ENCODE results near the gene SORCS2. TPM values are rescaled to one million over a fixed set of nuclear protein-coding genes. Genes with fewer than 3 reads are reported as not detected.

Gene SORCS2
- total RNA-seq, 2 experiments from 2014 or later: 0.03 TPM; not detected in 1

DNA sequence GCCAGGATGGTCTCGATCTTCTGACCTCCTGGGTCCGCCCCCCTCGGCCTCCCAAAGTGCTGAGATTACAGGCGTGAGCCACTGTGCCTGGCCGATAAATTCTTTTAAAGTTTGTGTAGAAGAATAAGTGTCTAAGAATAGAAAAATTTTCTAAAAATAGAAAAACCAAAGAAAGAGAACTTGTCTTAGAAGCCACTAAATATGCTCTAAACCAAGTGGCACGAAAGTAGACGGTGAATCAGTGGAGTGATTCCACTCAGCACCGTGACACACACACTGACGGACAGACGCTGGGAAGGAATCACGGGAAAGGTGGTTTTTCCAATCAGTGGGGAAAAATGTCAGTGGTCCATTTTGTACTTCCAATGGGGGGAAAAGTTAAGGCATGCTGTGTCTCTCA lies 315.0 kb downstream of the SORCS2 start:
- CTCF ChIA-PET (ENCODE audit: unreplicated experiment): no interaction called here
- no peaks in the 10 kb centered on the region for H4K20me1 ChIP-seq (ENCODE audit: insufficient read depth, low read length)

DNA sequence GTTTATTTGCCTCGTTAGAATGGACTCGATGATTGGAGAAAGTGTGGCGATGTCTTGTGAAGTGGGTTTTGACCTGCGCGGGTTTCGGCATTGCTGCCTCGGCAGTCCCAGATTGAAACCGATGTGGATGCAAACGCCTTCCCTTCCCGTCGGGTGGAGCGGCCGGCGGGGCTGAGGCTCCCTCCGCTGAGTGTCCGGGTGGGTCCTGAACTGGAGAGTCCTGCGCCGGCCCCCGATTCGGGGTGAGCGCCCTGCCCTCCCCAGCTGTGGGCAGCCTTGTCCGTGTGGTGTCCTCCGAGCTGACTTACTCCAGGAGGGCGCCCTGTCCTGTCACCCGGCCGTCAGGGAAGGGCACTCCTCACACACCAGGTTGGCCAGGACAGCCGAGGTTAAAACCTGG lies 317.7 kb downstream of the SORCS2 start:
- no peaks in the 10 kb centered on the region for H3K9me3 ChIP-seq (ENCODE audit: low read length)
- no peaks in the 10 kb centered on the region for H3K36me3 ChIP-seq (ENCODE audit: insufficient read depth, low read length)
- no peak overlapping the region for H3K4me2 ChIP-seq (ENCODE audit: low read length)
- no peak overlapping the region for H2AFZ ChIP-seq (ENCODE audit: low read length)
- H4K20me1 ChIP-seq (ENCODE audit: insufficient read depth, low read length): no peaks in the 10 kb centered on the region
- H3K79me2 ChIP-seq (ENCODE audit: insufficient read depth, low read depth, low read length): no peaks in the 10 kb centered on the region
- no peak overlapping the region for H3K4me3 ChIP-seq (ENCODE audit: low read depth, low read length, poor library complexity, severe bottlenecking)
- BruUV-seq (replicated peaks): no TSS peak
- intact Hi-C loops (cut with micrococcal nuclease; ENCODE audit: unreplicated experiment): no loop called here
- H3K9me2 ChIP-seq (ENCODE audit: insufficient read depth, low read length): no peaks in the 10 kb centered on the region
- H3K27ac ChIP-seq (ENCODE audit: low read depth, low read length, poor library complexity, severe bottlenecking): no peak overlapping the region
- peaks cover 6% of the 10 kb centered on the region for H3K4me1 ChIP-seq (ENCODE audit: insufficient read depth, low read length, poor library complexity, severe bottlenecking)
- ChIA-PET POLR2A (no interaction called here), CTCF (ENCODE audit: unreplicated experiment) (no interaction called here)
- TF ChIP-seq CTCF (conservative IDR thresholded peaks at IDR 0.05; ENCODE audit: low read length): no peak
- no peak for TF ChIP-seq EZH2phosphoT487 (IDR thresholded peaks at IDR 0.05; ENCODE audit: borderline replicate concordance, low read depth, low read length)
- DNase-seq (ENCODE audit: low spot score): no peak

More for the DNA sequence above, 315.0 kb downstream of the SORCS2 start:
- H3K79me2 ChIP-seq (ENCODE audit: insufficient read depth, low read depth, low read length): no peaks in the 10 kb centered on the region
- BruUV-seq (replicated peaks): no TSS peak
- H3K9me3 ChIP-seq (ENCODE audit: low read length): no peaks in the 10 kb centered on the region
- intact Hi-C loops (cut with micrococcal nuclease; ENCODE audit: unreplicated experiment): loop anchor here (5.0 kb wide), 1 partner anchor 145 kb away; no protein-coding TSS in a partner anchor
- no peak overlapping the region for H3K27ac ChIP-seq (ENCODE audit: low read depth, low read length, poor library complexity, severe bottlenecking)
- POLR2A ChIA-PET: interaction anchor here (0.6 kb wide), 1 partner anchor 781 kb away, joined by 3 read pairs; no protein-coding TSS in a partner anchor
- H3K4me3 ChIP-seq (ENCODE audit: low read depth, low read length, poor library complexity, severe bottlenecking): no peak overlapping the region
- H3K36me3 ChIP-seq (ENCODE audit: insufficient read depth, low read length): no peaks in the 10 kb centered on the region
- DNase-seq (ENCODE audit: low spot score): no peak
- TF ChIP-seq CTCF (conservative IDR thresholded peaks at IDR 0.05; ENCODE audit: low read length) (no peak), EZH2phosphoT487 (IDR thresholded peaks at IDR 0.05; ENCODE audit: borderline replicate concordance, low read depth, low read length) (no peak)
- H2AFZ ChIP-seq (ENCODE audit: low read length): no peak overlapping the region
- H3K4me2 ChIP-seq (ENCODE audit: low read length): no peak overlapping the region
- no peaks in the 10 kb centered on the region for H3K9me2 ChIP-seq (ENCODE audit: insufficient read depth, low read length)
- peaks cover 6% of the 10 kb centered on the region for H3K4me1 ChIP-seq (ENCODE audit: insufficient read depth, low read length, poor library complexity, severe bottlenecking)

GRCh38 chr4:7510538-7510937 lies 318.2 kb downstream of the SORCS2 start:
- DNase-seq (ENCODE audit: low spot score): no peak
- intact Hi-C loops (cut with micrococcal nuclease; ENCODE audit: unreplicated experiment): no loop called here
- Histone ChIP-seq H3K79me2 (ENCODE audit: insufficient read depth, low read depth, low read length) (no peaks in the 10 kb centered on the region), H3K9me2 (ENCODE audit: insufficient read depth, low read length) (no peaks in the 10 kb centered on the region), H3K4me2 (ENCODE audit: low read length) (no peak overlapping the region), H2AFZ (ENCODE audit: low read length) (no peak overlapping the region), H3K27ac (ENCODE audit: low read depth, low read length, poor library complexity, severe bottlenecking) (no peak overlapping the region), H3K4me3 (ENCODE audit: low read depth, low read length, poor library complexity, severe bottlenecking) (no peak overlapping the region), H4K20me1 (ENCODE audit: insufficient read depth, low read length) (no peaks in the 10 kb centered on the region), H3K36me3 (ENCODE audit: insufficient read depth, low read length) (no peaks in the 10 kb centered on the region), H3K4me1 (ENCODE audit: insufficient read depth, low read length, poor library complexity, severe bottlenecking) (peaks cover 6% of the 10 kb centered on the region), H3K9me3 (ENCODE audit: low read length) (no peaks in the 10 kb centered on the region)
- BruUV-seq (replicated peaks): no TSS peak
- ChIA-PET CTCF (ENCODE audit: unreplicated experiment) (no interaction called here), POLR2A (no interaction called here)
- TF ChIP-seq CTCF (conservative IDR thresholded peaks at IDR 0.05; ENCODE audit: low read length) (no peak), EZH2phosphoT487 (IDR thresholded peaks at IDR 0.05; ENCODE audit: borderline replicate concordance, low read depth, low read length) (no peak)

All from OCI-LY7 (cell line).